Esophagus squamous epithelium (tissue), 4 donors: Measurements from ENCODE around the gene MS4A4A.

ENCODE experiments used
- CTCF ChIP-seq, 6 experiments: fragments of 450-650 bp in 4 of 6; fragments of 200-600 bp in 2 of 6; sonication (generic) in 2 of 6; IDR thresholded peaks; one replicate each; pipeline ENCODE4 v1.5.1; 2016 to 2019; ENCODE audit warnings: antibody characterized with exemption in 6 of 6, mild to moderate bottlenecking in 4 of 6, moderate library complexity in 4 of 6
- POLR2A ChIP-seq, 4 donors: fragments of 450-650 bp; IDR thresholded peaks; one replicate each; pipeline ENCODE4 v1.6.1; 2017; ENCODE audit warnings: antibody characterized with exemption in 4 of 4, mild to moderate bottlenecking in 4 of 4, moderate library complexity in 3 of 4

- TF ChIP-seq CTCF (IDR thresholded peaks at IDR 0.05) = no peak
- no peak for TF ChIP-seq POLR2A (IDR thresholded peaks at IDR 0.05)
Observed at GRCh38 chr11:60305906-60306619, 25.6 kb downstream of the MS4A4A start.
